HepG2 (cell line): ENCODE measurements around the gene TBC1D1. TPM values are rescaled to one million over a fixed set of nuclear protein-coding genes. Genes with fewer than 3 reads are reported as not detected.
A peak's percentile ranks its signal among the peaks of the same experiment; 100 is the strongest.

Experiments
- GATAD1 ChIP-seq: IDR thresholded peaks from 2 replicates; pipeline ENCODE4 v1.6.1; 2016; ENCODE audit warnings: missing genetic modification reagents, missing compliant biosample characterization
- GLI4 ChIP-seq: sonication (generic); formaldehyde crosslinking; IDR thresholded peaks from 2 replicates; pipeline ENCODE4 v1.5.1; 2020; ENCODE audit warnings: missing genetic modification reagents, mild to moderate bottlenecking, moderate library complexity, borderline replicate concordance
- PAF1 ChIP-seq: IDR thresholded peaks from 2 replicates; pipeline ENCODE4 v1.6.1; 2016; ENCODE audit warnings: missing genetic modification reagents, missing compliant biosample characterization
- PAWR ChIP-seq: sonication (generic); formaldehyde crosslinking; IDR thresholded peaks from 2 replicates; pipeline ENCODE4 v1.4.0; 2020; ENCODE audit warnings: missing genetic modification reagents, mild to moderate bottlenecking, borderline replicate concordance
- PAXIP1 ChIP-seq: sonication (generic); formaldehyde crosslinking; conservative IDR thresholded peaks from 2 replicates; pipeline ENCODE4 v1.4.0; 2020; ENCODE audit warnings: mild to moderate bottlenecking, missing genetic modification reagents, moderate library complexity
- POLR2AphosphoS2 ChIP-seq: IDR thresholded peaks from 2 replicates; pipeline ENCODE4 v1.6.1; 2011; ENCODE audit warnings: low read depth, low read length, improper control_type of control experiment
- RFX1 ChIP-seq: fragments of 450-650 bp; IDR thresholded peaks from 2 replicates; pipeline ENCODE4 v1.6.1; 2017
- THAP7 ChIP-seq: sonication (generic); formaldehyde crosslinking; IDR thresholded peaks from 2 replicates; pipeline ENCODE4 v1.8.1; 2023; ENCODE audit warnings: mild to moderate bottlenecking, missing genetic modification reagents
- ZBTB34 ChIP-seq: sonication (generic); formaldehyde crosslinking; IDR thresholded peaks from 2 replicates; pipeline ENCODE4 v1.8.0; 2022; ENCODE audit warnings: mild to moderate bottlenecking, missing genetic modification reagents
- ZNF101 ChIP-seq: sonication (generic); formaldehyde crosslinking; IDR thresholded peaks from 2 replicates; pipeline ENCODE4 v1.4.0; 2020; ENCODE audit warnings: mild to moderate bottlenecking, low read depth, missing genetic modification reagents, borderline replicate concordance
- ZNF224 ChIP-seq: sonication (generic); formaldehyde crosslinking; IDR thresholded peaks from 2 replicates; pipeline ENCODE4 v1.5.0; 2020; ENCODE audit warnings: mild to moderate bottlenecking, missing genetic modification reagents
- ZNF230 ChIP-seq: sonication (generic); formaldehyde crosslinking; IDR thresholded peaks from 2 replicates; pipeline ENCODE4 v1.4.0; 2020; ENCODE audit warnings: mild to moderate bottlenecking, missing genetic modification reagents
- ZNF337 ChIP-seq: sonication (generic); formaldehyde crosslinking; IDR thresholded peaks from 2 replicates; pipeline ENCODE4 v1.5.1; 2020; ENCODE audit warnings: missing genetic modification reagents, low read depth, mild to moderate bottlenecking, borderline replicate concordance
- ZNF556 ChIP-seq: sonication (generic); formaldehyde crosslinking; IDR thresholded peaks from 2 replicates; pipeline ENCODE4 v1.4.0; 2020; ENCODE audit warnings: mild to moderate bottlenecking, missing genetic modification reagents, borderline replicate concordance
- ZNF574 ChIP-seq: sonication (generic); formaldehyde crosslinking; IDR thresholded peaks from 2 replicates; pipeline ENCODE4 v1.4.0; 2020; ENCODE audit warnings: missing genetic modification reagents
- ZNF670 ChIP-seq: sonication (generic); formaldehyde crosslinking; IDR thresholded peaks from 2 replicates; pipeline ENCODE4 v1.8.0; 2022; ENCODE audit warnings: mild to moderate bottlenecking, missing genetic modification reagents, borderline replicate concordance
- ZSCAN25 ChIP-seq: sonication (generic); formaldehyde crosslinking; IDR thresholded peaks from 2 replicates; pipeline ENCODE4 v1.8.0; 2022; ENCODE audit warnings: mild to moderate bottlenecking, missing genetic modification reagents
- ZSCAN30 ChIP-seq: sonication (generic); formaldehyde crosslinking; IDR thresholded peaks from 2 replicates; pipeline ENCODE4 v1.5.0; 2020; ENCODE audit warnings: mild to moderate bottlenecking, missing genetic modification reagents
- polyA plus RNA-seq, 8 experiments: library from polyadenylated mRNA; depleted of rRNA in 3 of 8; stranded (reverse) in 7 of 8; unstranded in 1 of 8; fragments of >200 nt; fragmentation: Illumina TruSeq in 4 of 8; extraction: Trizol in 4 of 8; gene quantifications; 2 replicates each; pipeline versions ENCODE4 v1.2.1 to v1.2.3, GENCODE V29; 2011 to 2016; ENCODE audit warnings: low read depth in 4 of 8, missing spikeins in 1 of 8, mixed read lengths in 1 of 8; ENCODE audit not compliant: insufficient read depth in 1 of 8
- total RNA-seq, 5 experiments: library from RNA; depleted of rRNA; stranded (reverse); fragments of >200 nt; fragmentation: Illumina TruSeq; extraction: Trizol; gene quantifications; 2 replicates each; pipeline ENCODE4 v1.2.3, GENCODE V29; 2016; ENCODE audit warnings: low read depth in 1 of 5
- TF ChIP-seq, protein P1 (sequence below): sonication (generic); formaldehyde crosslinking; conservative IDR thresholded peaks from 2 replicates; pipeline ENCODE4 v1.5.0; 2020; ENCODE audit warnings: missing genetic modification reagents

The TBC1D1 gene
- total and polyA plus RNA-seq, 2 of the 13 experiments (the other 11 are each of a cell fraction or from before 2014, with no cell fraction given), result 37.3 to 62.8 TPM

GRCh38 chr4:38132843-38133662, 242.2 kb downstream of the TBC1D1 start (continued):
- peak; percentile 100 for TF ChIP-seq PAXIP1
- TF ChIP-seq THAP7 (CRISPR knock-in tag), result peak; percentile 59; the same call in 1 of the 2 replicates
- no peak for TF ChIP-seq ZNF101 (CRISPR knock-in tag)
- TF ChIP-seq RFX1, result no peak
- TF ChIP-seq ZNF574 (CRISPR knock-in tag), result peak; percentile 86
- peak; percentile 53; the same call in 1 of the 2 replicates for TF ChIP-seq GATAD1 (CRISPR knock-in tag)
- no peak for TF ChIP-seq ZNF230
- no peak for TF ChIP-seq ZNF337
- TF ChIP-seq ZSCAN25 (CRISPR knock-in tag), result no peak; the same call in 1 of the 2 replicates
- TF ChIP-seq ZBTB34 (CRISPR knock-in tag), result peak; percentile 64; the same call in 1 of the 2 replicates
- TF ChIP-seq ZNF224 (CRISPR knock-in tag), result no peak; the same call in 1 of the 2 replicates
- TF ChIP-seq ZNF556 (CRISPR knock-in tag), result no peak; the same call in 1 of the 2 replicates
- TF ChIP-seq PAWR (CRISPR knock-in tag), result no peak
- no peak for TF ChIP-seq ZSCAN30 (CRISPR knock-in tag)
- TF ChIP-seq ZNF670 (CRISPR knock-in tag), result no peak
- TF ChIP-seq PAF1 (CRISPR knock-in tag), result no peak
- no peak for TF ChIP-seq GLI4 (CRISPR knock-in tag)
- no peak for TF ChIP-seq POLR2AphosphoS2
- TF ChIP-seq, protein P1, sequence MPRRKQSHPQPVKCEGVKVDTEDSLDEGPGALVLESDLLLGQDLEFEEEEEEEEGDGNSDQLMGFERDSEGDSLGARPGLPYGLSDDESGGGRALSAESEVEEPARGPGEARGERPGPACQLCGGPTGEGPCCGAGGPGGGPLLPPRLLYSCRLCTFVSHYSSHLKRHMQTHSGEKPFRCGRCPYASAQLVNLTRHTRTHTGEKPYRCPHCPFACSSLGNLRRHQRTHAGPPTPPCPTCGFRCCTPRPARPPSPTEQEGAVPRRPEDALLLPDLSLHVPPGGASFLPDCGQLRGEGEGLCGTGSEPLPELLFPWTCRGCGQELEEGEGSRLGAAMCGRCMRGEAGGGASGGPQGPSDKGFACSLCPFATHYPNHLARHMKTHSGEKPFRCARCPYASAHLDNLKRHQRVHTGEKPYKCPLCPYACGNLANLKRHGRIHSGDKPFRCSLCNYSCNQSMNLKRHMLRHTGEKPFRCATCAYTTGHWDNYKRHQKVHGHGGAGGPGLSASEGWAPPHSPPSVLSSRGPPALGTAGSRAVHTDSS (CRISPR knock-in tag), result no peak
